ENCODE data around the gene ISOC2.

ISOC2 gene

GRCh38 chr19:55474269-55475265 is 13.1 kb upstream of the ISOC2 start:
- peak; percentile 29 for DNase-seq (ENCODE audit: low read depth)
- no peak overlapping the region for H3K4me3 ChIP-seq (replicated peaks; ENCODE audit: low read depth, low read length)
- TF ChIP-seq CTCF (IDR thresholded peaks at IDR 0.05; ENCODE audit: low read length, missing control alignments), result no peak

- no peak for TF ChIP-seq CTCF (IDR thresholded peaks at IDR 0.05; ENCODE audit: low read length, missing control alignments)
- DNase-seq (ENCODE audit: low read depth), result no peak
- no peak overlapping the region for H3K4me3 ChIP-seq (replicated peaks; ENCODE audit: low read depth, low read length)
Measured at GRCh38 chr19:55473225-55474012, 12.0 kb upstream of the ISOC2 start.

DNA sequence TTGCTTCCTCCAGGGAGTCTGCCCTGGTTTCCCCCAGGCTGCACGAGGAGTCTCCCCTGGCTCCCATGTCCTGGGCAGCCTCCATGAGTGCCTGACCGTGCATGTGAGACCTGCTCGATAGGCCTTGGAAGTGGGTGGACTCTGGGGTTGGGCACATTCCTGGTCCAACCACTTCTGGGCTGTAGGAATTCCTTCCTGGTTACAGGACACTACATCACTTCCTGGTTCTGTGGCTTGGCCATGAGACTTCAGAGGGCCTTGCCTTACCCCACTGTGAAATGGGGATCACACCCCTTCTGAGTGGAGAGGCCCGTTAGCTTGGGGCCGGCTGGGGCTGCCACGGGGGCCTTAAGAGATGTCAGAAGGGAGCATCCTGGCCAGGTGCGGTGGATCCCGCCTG is 11.0 kb upstream of the ISOC2 start:
- H3K4me3 ChIP-seq (replicated peaks; ENCODE audit: low read depth, low read length), result no peak overlapping the region
- DNase-seq (ENCODE audit: low read depth), result peak; percentile 55
- TF ChIP-seq CTCF (IDR thresholded peaks at IDR 0.05; ENCODE audit: low read length, missing control alignments), result no peak

DNA sequence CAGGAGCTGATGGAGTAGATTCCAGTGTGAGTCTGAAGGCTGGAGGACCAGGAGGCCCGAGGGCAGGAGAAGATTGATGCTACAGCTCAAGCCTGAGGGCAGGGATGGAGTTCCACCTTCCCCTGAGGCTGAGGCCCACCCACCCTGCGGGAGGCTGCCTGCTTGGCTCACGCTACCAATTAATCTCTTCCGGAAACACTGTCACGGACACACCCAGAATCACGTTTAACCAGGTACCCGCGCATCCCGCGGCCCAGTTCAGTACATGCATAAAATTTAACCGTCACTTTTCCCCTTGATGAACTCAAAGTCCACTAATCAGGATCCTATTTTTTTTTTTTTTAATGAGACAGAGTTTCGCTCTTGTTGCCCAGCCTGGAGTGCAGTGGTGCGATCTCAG is 9.8 kb upstream of the ISOC2 start:
- H3K4me3 ChIP-seq (replicated peaks; ENCODE audit: low read depth, low read length), result no peak overlapping the region
- no peak for TF ChIP-seq CTCF (IDR thresholded peaks at IDR 0.05; ENCODE audit: low read length, missing control alignments)
- DNase-seq (ENCODE audit: low read depth), result no peak

GRCh38 chr19:55468054-55468393 is 6.6 kb upstream of the ISOC2 start:
- no peak for TF ChIP-seq CTCF (IDR thresholded peaks at IDR 0.05; ENCODE audit: low read length, missing control alignments)

GRCh38 chr19:55467236-55468053 is 6.0 kb upstream of the ISOC2 start:
- TF ChIP-seq CTCF (IDR thresholded peaks at IDR 0.05; ENCODE audit: low read length, missing control alignments), result peak; percentile 54
- DNase-seq (ENCODE audit: low read depth), result peak; percentile 82
- no peak overlapping the region for H3K4me3 ChIP-seq (replicated peaks; ENCODE audit: low read depth, low read length)

More at GRCh38 chr19:55468054-55468393, 6.6 kb upstream of the ISOC2 start:
- no peak for DNase-seq (ENCODE audit: low read depth)
- H3K4me3 ChIP-seq (replicated peaks; ENCODE audit: low read depth, low read length), result no peak overlapping the region
